ENCODE measurements around the gene TAF11L2.

GRCh38 chr5:17497446-17497845 is 585 bp upstream of the TAF11L2 start:
- TF ChIP-seq CTCF (IDR thresholded peaks at IDR 0.05) (no peak), POLR2A (IDR thresholded peaks at IDR 0.05) (no peak)
